HG02981 (cell line): ENCODE results near the gene SELENOO.

Experiments
- ATAC-seq: cut with Tn5 transposase; IDR thresholded peaks from one replicate; pipeline ENCODE4 v1.9.1; 2021; ENCODE audit warnings: mild to moderate bottlenecking, moderate library complexity; ENCODE audit not compliant: unreplicated experiment

SELENOO gene

GRCh38 chr22:50171319-50171964 is 29.4 kb upstream of the SELENOO start:
- ATAC-seq = no peak

- ATAC-seq = no peak
Observed at GRCh38 chr22:50171965-50172421, 28.8 kb upstream of the SELENOO start.

- no peak for ATAC-seq
Observed at GRCh38 chr22:50173311-50173982, 27.4 kb upstream of the SELENOO start.

GRCh38 chr22:50173983-50174355 is 26.8 kb upstream of the SELENOO start:
- no peak for ATAC-seq

- no peak for ATAC-seq
Observed at GRCh38 chr22:50174382-50175190, 26.2 kb upstream of the SELENOO start.

- ATAC-seq = no peak
Observed at GRCh38 chr22:50175191-50175461, 25.7 kb upstream of the SELENOO start.

GRCh38 chr22:50175921-50176849 is 24.6 kb upstream of the SELENOO start:
- ATAC-seq = no peak

GRCh38 chr22:50176850-50177536 is 23.8 kb upstream of the SELENOO start:
- ATAC-seq = no peak

- no peak for ATAC-seq
Observed at GRCh38 chr22:50177537-50178470, 23.0 kb upstream of the SELENOO start.

GRCh38 chr22:50178471-50178864 is 22.3 kb upstream of the SELENOO start:
- ATAC-seq = no peak

GRCh38 chr22:50178871-50179869 is 21.6 kb upstream of the SELENOO start:
- ATAC-seq = no peak

GRCh38 chr22:50179937-50180726 is 20.7 kb upstream of the SELENOO start:
- ATAC-seq = no peak

GRCh38 chr22:50180727-50181521 is 19.9 kb upstream of the SELENOO start:
- no peak for ATAC-seq

- ATAC-seq = no peak
Observed at GRCh38 chr22:50182176-50183081, 18.4 kb upstream of the SELENOO start.

- ATAC-seq = no peak
Observed at GRCh38 chr22:50183141-50183971, 17.5 kb upstream of the SELENOO start.
